Stomach smooth muscle (tissue), 2 donors: ENCODE data around the gene F8.
"Not testable (repeated sequence)": the region's sequence is repeated elsewhere in the genome, so short reads cannot be mapped to it uniquely, and the experiment has no call there.

ENCODE experiments used
- H3K27ac ChIP-seq: one replicate; pipeline ENCODE4 v1.7.0; 2013; ENCODE audit warnings: mild to moderate bottlenecking, low read length, inconsistent platforms
- H3K27me3 ChIP-seq, 2 donors: one replicate each; pipeline ENCODE4 v1.7.0; 2013; ENCODE audit warnings: low read length in 2 of 2; ENCODE audit not compliant: insufficient read depth in 2 of 2, control insufficient read depth in 1 of 2
- H3K36me3 ChIP-seq, 2 donors: one replicate each; pipeline ENCODE4 v1.7.0; 2013; ENCODE audit warnings: low read length in 2 of 2; ENCODE audit not compliant: control insufficient read depth in 2 of 2, insufficient read depth in 2 of 2
- H3K4me1 ChIP-seq: one replicate; pipeline ENCODE4 v1.7.0; 2013; ENCODE audit warnings: low read length; ENCODE audit not compliant: control insufficient read depth, insufficient read depth
- H3K4me3 ChIP-seq, 2 donors: one replicate each; pipeline ENCODE4 v1.7.0; 2013; ENCODE audit warnings: low read length in 2 of 2
- H3K9ac ChIP-seq, 2 donors: one replicate each; pipeline ENCODE4 v1.7.0; 2013; ENCODE audit warnings: low read length in 2 of 2, mild to moderate bottlenecking in 1 of 2
- H3K9me3 ChIP-seq, 2 donors: one replicate each; pipeline ENCODE4 v1.7.0; 2013; ENCODE audit warnings: low read length in 2 of 2; ENCODE audit not compliant: control insufficient read depth in 2 of 2
- donor health status: healthy.
- donor health status: Pancreatic carcinoma.

The F8 gene

DNA sequence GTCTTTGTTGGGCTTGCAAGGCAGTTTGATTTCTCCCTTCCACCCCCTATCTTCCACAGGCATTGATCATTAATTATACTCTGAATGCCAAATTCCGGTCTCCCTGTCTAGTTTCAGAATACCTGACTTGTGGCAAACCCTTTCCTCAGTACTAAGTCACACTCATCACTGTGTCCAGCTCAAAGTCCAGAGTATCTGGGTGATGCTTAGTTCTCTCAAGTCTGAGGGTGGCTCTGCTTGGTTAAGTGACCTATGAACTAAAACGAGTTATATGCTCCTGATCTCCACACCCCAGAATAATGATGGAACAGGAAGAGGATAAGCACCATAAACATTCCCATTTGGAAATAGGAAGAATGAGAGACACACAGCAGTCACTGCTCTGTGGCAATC lies 194.5 kb downstream of the F8 start:
- H3K27ac ChIP-seq, result no peak overlapping the region
- H3K4me3 ChIP-seq, result no peak overlapping the region
- no peaks in the 10 kb centered on the region for H3K36me3 ChIP-seq
- no peaks in the 10 kb centered on the region for H3K9me3 ChIP-seq
- no peak overlapping the region for H3K9ac ChIP-seq
- H3K27me3 ChIP-seq, result no peaks in the 10 kb centered on the region
- no peaks in the 10 kb centered on the region for H3K4me1 ChIP-seq

DNA sequence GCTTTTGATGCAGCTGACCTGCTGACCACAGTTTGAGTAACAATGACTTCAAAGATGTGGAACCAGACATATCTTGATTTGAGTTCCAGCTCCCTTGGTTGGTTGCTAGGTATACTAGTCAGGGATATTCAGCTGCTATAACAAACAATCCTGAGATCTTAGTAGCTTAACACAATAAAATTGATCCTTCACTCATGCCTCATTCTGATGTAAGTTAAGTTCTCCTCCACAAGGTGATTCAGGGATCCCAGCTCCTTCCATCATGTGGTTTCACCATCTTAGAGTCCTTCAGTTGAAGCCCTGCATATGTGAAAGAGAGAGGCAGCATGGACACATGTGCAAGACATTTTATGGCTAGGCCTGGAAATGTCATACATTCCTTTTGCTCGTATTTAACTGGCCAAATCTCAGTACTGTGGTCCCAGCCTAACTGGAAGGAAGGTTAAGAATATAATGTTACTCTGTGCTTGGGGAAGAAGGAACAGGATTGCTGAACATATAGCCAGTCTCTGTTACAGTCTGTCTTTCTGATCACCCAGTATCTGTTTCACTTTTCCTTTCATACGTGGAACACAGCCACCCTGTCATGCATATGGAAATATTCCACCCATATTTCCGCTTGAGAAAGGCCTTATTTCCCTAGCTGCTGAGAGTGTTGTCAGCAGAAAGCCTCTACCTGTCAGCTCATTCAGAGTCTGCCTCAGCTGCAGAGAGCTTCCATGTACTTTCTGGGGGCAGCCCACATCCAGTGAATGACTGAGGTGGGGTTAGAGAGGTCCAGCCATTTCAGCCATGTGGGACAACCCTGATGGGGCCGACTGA lies 195.1 kb downstream of the F8 start:
- Histone ChIP-seq H3K27me3 (no peaks in the 10 kb centered on the region), H3K9me3 (no peaks in the 10 kb centered on the region), H3K9ac (no peak overlapping the region), H3K4me1 (no peaks in the 10 kb centered on the region), H3K36me3 (no peaks in the 10 kb centered on the region), H3K27ac (no peak overlapping the region), H3K4me3 (no peak overlapping the region)

- not testable (repeated sequence) for H3K4me3 ChIP-seq, H3K4me1 ChIP-seq, H3K9ac ChIP-seq, H3K27me3 ChIP-seq, H3K27ac ChIP-seq, H3K36me3 ChIP-seq, H3K9me3 ChIP-seq
Measured at GRCh38 chrX:154825586-154825985, 196.9 kb downstream of the F8 start.

DNA sequence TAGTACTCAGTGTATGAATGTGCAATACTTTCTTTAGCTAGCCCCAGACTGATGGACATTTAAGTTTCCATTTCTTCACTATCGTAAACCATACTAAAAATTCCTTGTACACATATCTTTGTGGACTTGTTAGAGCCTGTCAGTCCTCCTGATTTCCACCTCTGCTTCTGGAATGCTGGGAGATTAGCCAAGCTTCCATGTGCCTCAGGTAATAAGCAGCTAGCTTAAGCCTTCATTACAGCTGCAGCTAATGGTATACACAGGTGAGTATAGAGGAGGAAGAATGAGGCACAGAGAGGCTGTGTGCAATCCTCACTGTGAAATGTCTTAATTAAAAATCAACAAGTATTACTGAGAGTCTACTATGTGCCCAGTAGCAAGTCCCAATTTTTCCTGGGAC lies 197.9 kb downstream of the F8 start:
- H3K36me3 ChIP-seq, result no peaks in the 10 kb centered on the region
- H3K9ac ChIP-seq, result no peak overlapping the region
- H3K27me3 ChIP-seq, result no peaks in the 10 kb centered on the region
- no peak overlapping the region for H3K27ac ChIP-seq
- H3K4me3 ChIP-seq, result no peak overlapping the region
- H3K9me3 ChIP-seq, result no peaks in the 10 kb centered on the region
- no peaks in the 10 kb centered on the region for H3K4me1 ChIP-seq

DNA sequence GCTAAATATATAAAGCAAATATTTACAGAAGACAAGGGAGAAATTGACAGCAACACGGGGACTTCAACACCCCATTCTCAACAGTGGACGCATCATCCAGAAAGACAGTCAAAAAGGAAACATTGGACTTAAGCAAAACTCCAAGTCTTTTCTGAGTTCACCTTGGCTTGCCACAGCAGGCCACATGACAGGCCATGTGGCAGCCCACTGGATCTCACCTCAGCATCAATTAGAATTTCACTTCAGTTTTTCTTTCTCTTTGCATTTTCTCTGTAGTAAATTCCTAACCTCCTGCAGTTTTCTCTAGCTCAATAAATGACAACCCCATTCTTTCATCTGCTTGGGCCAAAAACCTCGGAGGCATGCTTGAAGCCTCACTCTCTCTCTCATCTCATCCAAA lies 200.5 kb downstream of the F8 start:
- no peak overlapping the region for H3K9ac ChIP-seq
- no peaks in the 10 kb centered on the region for H3K9me3 ChIP-seq
- no peaks in the 10 kb centered on the region for H3K36me3 ChIP-seq
- H3K27ac ChIP-seq, result no peak overlapping the region
- H3K4me1 ChIP-seq, result no peaks in the 10 kb centered on the region
- no peaks in the 10 kb centered on the region for H3K27me3 ChIP-seq
- no peak overlapping the region for H3K4me3 ChIP-seq

- no peak overlapping the region for H3K27ac ChIP-seq
- H3K9ac ChIP-seq, result no peak overlapping the region
- no peak overlapping the region for H3K4me3 ChIP-seq
- H3K27me3 ChIP-seq, result no peaks in the 10 kb centered on the region
- H3K36me3 ChIP-seq, result no peaks in the 10 kb centered on the region
- no peaks in the 10 kb centered on the region for H3K9me3 ChIP-seq
- H3K4me1 ChIP-seq, result no peaks in the 10 kb centered on the region
Measured at GRCh38 chrX:154821523-154821922, 201.0 kb downstream of the F8 start.

GRCh38 chrX:154819771-154820341 lies 202.7 kb downstream of the F8 start:
- Histone ChIP-seq H3K27me3 (no peaks in the 10 kb centered on the region), H3K36me3 (no peaks in the 10 kb centered on the region), H3K4me1 (no peaks in the 10 kb centered on the region), H3K9me3 (no peaks in the 10 kb centered on the region), H3K27ac (no peak overlapping the region), H3K9ac (no peak overlapping the region), H3K4me3 (no peak overlapping the region)

DNA sequence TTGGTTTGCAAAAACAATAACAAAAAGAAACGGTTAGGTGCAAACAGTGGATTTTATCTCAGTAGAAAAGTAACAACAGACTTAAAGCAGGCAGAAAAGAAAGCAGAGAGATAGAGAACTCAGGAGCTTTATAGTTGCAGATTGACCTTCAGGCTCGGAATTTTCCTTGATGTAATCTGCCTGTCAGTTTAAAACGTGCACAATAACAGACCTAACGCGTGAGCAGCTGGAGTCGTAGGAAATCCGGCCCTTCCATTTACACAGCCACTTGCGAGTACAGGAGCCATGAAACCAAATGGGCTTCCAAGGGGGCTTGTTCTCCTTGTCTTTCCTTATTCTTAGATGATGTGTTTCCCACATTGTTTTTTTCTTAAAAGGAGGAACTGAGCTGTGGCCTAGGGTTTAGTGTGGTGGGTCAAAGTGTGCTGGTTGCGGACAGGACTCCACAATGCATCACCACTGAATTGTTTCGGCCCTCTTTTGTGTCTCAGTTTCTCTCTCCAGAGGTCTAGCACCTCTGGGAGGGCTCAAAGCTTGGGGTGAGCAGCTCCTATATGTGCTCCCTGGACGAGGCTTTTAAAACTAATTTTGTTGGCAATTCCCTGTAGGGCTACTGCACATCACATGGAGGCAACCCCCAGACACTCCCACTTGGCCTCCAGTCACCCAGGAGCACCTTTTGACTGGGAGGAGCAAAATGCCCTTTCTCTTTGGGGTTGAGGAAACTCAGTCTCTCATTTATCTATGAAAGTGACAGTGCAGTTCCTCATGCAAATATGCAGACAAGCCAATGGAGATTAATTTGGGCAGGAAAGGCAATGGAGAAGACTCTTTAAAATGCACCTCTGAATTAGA lies 203.4 kb downstream of the F8 start:
- H3K27ac ChIP-seq, result no peak overlapping the region
- no peaks in the 10 kb centered on the region for H3K4me1 ChIP-seq
- no peaks in the 10 kb centered on the region for H3K27me3 ChIP-seq
- H3K9me3 ChIP-seq, result no peaks in the 10 kb centered on the region
- H3K4me3 ChIP-seq, result no peak overlapping the region
- H3K9ac ChIP-seq, result no peak overlapping the region
- H3K36me3 ChIP-seq, result no peaks in the 10 kb centered on the region

DNA sequence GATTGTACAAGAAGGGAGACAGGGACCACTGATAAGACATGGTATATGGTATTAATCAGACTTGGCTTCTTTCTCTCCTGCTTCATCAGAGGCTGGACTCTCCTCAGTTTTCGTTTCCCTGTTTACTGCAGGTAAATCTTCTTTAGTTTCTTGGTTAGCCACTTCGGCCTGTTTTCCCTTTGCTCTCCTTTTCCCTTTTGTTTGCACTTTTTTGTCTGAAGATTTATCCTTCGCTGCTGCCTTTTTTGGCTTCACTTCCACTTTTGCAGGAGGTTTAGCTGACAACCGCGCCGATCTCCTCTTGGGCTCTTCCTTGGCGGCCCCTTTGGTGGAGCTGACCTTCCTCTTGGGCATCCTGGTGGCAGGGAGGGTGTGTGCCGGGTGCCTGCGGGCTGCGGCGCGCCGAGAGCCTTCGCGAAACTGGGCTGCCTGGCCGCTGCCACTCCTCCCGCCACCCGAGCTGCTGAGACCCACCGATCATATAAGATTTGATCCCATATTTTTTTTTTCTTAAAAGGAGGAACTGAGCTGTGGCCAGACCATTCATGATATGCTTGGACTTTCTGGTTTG lies 205.4 kb downstream of the F8 start:
- not testable (repeated sequence) for H3K4me1 ChIP-seq, H3K27ac ChIP-seq, H3K27me3 ChIP-seq, H3K4me3 ChIP-seq, H3K9ac ChIP-seq, H3K36me3 ChIP-seq, H3K9me3 ChIP-seq

- not testable (repeated sequence) for H3K9ac ChIP-seq, H3K4me3 ChIP-seq, H3K9me3 ChIP-seq, H3K4me1 ChIP-seq, H3K36me3 ChIP-seq, H3K27me3 ChIP-seq, H3K27ac ChIP-seq
Measured at GRCh38 chrX:154816326-154816898, 206.1 kb downstream of the F8 start.
